GM18507 (cell line): ENCODE measurements around the gene OR10Z1.

Experiments
- DNase-seq: peaks from one replicate; pipeline ENCODE4 v3.0.0; 2011; ENCODE audit warnings: low read depth; ENCODE audit not compliant: insufficient read length; ENCODE audit errors: extremely low spot score
- FAIRE-seq: peaks from 2 replicates; lab custom pipeline; 2011; peaks lifted over from hg19 to GRCh38; lab: Jason Lieb, UNC

Gene OR10Z1

DNA sequence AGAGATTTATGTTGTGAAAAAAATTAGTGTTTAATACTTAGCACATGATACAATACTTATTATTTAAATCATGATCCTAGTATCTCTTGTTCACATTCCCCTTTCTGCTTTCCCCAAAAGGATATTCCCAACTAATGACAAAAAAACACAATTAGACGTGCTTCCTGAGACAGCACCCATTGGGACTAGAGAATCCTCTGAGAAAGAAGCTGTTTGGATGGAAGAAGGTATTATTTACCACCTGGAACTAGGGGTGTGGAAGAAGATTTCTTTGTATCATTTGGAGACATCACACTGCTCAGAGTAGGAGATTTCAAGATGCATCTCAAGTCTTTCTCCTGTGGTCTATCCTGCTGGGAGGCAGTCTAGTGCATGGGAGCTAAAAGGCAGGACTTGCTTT, at the start of gene OR10Z1:
Gene OR10Z1 (plus strand): TSS at position 301 of the 400 bp plus-strand sequence. CDS start 1,171 bp downstream, outside the sequence.
- DNase-seq (no peak), FAIRE-seq (no peak)

GRCh38 chr1:158559696-158560095, 45.4 kb upstream of the OR10Z1 start:
- DNase-seq (no peak), FAIRE-seq (no peak)

DNA sequence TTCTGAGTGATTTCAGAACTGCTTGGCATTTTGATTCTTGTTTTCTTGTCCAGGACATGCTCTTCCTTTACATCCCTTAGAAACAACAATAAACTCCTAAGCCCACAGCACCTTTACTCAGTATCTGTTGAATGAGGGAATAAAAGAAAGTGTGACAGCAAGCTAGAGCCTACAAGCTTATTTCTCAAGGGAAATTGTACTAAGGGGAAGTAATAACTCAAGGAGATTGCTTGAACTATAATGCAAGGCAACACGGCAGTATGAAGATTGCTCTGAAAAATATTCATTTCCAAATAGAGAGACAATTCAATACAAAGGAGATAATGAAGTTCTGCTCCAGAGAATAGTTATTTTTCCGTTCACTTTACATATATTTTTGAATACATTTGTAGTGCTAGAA, 41.2 kb upstream of the OR10Z1 start:
- DNase-seq (no peak), FAIRE-seq (no peak)

- DNase-seq (no peak), FAIRE-seq (no peak)
These were observed 40.5 kb upstream of the OR10Z1 start for GRCh38 chr1:158564608-158565007.

GRCh38 chr1:158570480-158570879, 34.6 kb upstream of the OR10Z1 start, which contains the start of gene OR6P1:
TSS of gene OR6P1 (minus strand) at chr1:158570580. CDS start at chr1:158563604, 6,976 bp downstream.
- FAIRE-seq: no peak

GRCh38 chr1:158572226-158572625, 32.8 kb upstream of the OR10Z1 start:
- FAIRE-seq: no peak
- DNase-seq: no peak

More at GRCh38 chr1:158570480-158570879, 34.6 kb upstream of the OR10Z1 start, which contains the start of gene OR6P1:
- no peak for DNase-seq

DNA sequence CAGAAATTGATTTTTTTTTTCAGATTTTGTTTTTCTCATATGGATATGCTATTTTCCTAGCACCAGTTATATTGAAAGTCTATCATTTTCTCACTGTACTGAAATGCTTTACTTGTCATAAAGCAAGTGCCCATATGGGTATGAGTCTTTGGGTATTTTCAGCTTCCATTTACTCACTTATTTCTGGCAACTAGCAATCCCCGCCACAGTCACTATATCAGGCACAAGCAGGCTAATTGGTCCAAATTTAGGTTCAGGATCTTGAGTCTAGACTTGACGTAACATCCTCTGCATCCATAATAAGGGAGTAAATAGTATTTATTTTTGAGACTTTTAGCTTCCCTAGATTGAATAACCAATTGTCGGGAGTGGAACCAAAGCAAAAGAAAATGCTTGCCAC, 27.5 kb upstream of the OR10Z1 start:
- DNase-seq (no peak), FAIRE-seq (no peak)

DNA sequence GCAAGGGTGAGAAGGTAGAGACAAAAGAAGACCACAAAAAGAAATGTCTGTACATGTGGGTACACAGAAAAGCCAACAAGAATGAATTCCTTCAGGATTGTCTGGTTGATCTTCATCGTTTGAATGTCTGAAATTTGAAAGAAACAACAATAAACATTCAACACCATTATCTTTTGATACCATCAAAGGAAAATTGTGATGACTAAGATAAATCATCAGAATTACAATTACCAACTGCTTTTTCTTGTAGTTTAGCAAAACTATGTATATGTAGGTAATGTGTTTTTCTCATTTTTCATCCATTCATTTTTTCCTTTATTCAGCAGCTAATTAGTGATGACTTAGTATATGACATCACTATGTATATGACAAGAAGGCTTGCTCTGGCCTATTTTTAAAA, 25.3 kb upstream of the OR10Z1 start, which contains the start of gene OR10X1:
Gene OR10X1 (minus strand): TSS at position 167 of the 400 bp plus-strand sequence. CDS start 0 bp downstream, at position 167.
- no peak for DNase-seq
- no peak for FAIRE-seq

GRCh38 chr1:158583962-158584361, 21.1 kb upstream of the OR10Z1 start:
- no peak for DNase-seq
- FAIRE-seq: no peak

- FAIRE-seq (no peak), DNase-seq (no peak)
These were observed 18.1 kb upstream of the OR10Z1 start for GRCh38 chr1:158586942-158587341.

GRCh38 chr1:158600735-158601134, 4.3 kb upstream of the OR10Z1 start:
- no peak for FAIRE-seq
- no peak for DNase-seq

GRCh38 chr1:158607296-158607695, 2.2 kb downstream of the OR10Z1 start:
- FAIRE-seq: no peak
- DNase-seq: no peak

GRCh38 chr1:158611916-158612315, 6.8 kb downstream of the OR10Z1 start:
- DNase-seq (no peak), FAIRE-seq (peak; percentile 39)

DNA sequence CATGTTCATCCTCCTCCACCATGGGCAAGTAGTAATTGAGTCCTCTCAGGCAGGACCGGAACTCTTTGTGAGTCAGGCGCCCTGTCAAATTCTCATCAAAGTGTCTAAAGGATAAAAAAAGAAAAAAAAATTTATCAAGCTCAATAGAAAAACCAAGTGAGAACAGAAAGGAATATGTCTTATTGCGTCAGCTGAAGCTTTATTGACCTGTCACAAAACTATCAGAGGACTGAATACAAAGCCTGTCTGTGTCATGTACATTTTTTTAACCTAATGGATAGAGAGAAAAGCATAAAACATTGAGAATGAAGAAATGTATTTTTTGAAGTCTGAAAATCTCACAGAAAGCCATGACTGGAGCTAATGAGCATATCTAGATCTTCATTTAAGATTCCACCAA, 8.7 kb downstream of the OR10Z1 start:
- no peak for FAIRE-seq
- no peak for DNase-seq

DNA sequence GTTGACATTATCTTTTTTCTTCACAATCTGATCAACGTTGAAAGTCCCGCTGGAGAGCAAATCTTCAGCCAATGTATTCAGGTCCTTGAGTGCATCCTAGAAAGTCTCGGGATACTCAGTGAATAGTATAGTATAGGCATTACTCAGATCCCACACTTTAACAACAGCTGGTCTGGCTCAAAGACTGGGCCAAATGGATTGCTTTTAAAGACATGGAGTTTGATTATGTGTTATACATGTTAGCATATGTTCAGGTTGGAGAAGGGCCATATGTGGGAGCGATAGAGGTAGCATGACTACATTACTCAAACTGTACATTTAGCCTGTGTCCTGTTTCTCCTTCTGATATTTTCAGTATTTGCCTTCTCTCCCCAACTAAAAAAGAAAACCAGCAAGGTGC, 33.1 kb downstream of the OR10Z1 start:
- DNase-seq (no peak), FAIRE-seq (no peak)

DNA sequence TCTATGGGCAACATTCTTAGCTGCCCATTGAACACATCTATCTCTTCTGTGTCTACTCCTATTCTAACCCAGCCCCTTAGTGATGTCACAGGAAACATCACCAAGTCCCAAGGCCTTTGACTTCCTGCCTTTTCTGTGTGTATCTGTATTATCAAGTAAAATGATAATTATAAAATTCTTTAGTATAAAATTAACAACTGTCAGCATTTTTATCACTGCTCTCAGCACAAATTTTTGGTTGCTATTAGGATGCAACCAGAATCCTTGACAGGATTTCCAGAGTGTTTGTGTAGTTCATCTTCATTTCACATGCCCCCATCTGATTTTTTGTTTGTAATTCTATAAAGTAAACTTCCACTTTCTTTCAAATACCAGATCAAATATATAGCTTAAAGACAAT, 33.8 kb downstream of the OR10Z1 start:
- DNase-seq (no peak), FAIRE-seq (no peak)

- FAIRE-seq (no peak), DNase-seq (no peak)
These were observed 39.4 kb downstream of the OR10Z1 start for GRCh38 chr1:158644449-158644848.

GRCh38 chr1:158646465-158646864, 41.4 kb downstream of the OR10Z1 start:
- no peak for FAIRE-seq
- DNase-seq: no peak

DNA sequence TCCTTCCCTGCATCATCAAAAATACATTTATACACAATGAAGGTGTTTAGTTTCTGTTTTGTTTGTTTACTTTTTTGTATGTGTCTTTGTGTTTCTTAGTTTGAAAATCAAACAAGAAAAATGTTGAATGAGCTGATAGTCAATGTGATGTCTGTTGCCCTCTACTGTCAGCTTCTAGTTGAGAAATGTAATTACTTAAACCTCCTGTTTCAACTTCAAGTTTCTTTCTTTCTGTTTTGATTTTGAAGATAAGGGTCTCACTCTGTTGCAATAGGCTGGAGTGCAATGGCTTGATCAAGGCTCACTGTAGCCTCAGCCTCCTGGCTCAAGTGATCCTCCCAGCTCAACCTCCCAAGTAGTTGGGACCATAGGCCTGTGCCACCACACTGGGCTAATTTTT, 44.0 kb downstream of the OR10Z1 start:
- no peak for FAIRE-seq
- DNase-seq: no peak

DNA sequence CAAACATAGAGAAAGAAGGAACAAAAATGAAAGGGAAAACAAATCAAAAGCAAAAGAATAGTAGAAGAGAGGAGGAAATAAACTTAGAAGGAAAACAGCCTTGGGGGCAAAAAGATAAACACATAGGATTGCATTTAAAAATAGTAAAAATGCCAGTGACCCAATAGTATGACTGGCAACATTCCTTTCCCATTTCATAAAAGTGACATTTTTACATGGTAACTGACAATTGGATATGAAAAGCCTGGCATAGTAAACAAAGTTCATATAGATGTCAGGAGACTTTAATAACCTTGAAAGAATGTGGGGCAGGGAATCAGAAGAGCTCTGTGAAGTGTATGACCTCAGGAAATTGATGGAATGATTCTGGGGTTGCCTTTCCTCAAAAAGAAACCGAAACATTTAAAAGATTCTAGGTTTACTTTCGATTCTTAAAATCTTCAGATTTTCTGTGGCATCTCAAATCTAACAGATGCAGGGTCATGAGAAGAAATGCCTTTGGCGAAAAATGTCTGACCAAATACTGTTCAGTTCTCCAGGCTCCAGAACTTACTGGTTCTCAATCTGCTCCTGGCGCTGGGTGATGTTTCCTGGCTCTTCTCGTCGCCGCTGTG, 47.8 kb downstream of the OR10Z1 start:
- FAIRE-seq: no peak
- no peak for DNase-seq

DNA sequence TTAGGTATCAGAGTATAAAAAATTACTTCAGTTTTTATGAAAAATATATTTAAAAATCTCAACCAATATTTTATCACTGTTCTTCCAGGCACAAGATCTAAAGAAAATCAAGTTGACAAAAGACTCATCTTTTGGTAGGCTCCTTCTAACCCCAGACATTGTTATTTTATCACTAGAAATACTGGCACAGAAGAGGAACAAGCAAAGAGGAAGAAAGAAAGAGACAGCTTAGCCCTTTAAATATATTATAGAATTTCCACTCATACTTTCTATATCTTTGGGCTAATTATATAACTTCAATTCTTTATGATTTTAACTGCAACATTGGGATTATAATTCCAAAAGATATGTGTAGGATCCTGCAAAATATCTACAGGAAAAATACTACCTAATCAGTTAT, 49.0 kb downstream of the OR10Z1 start:
- FAIRE-seq (no peak), DNase-seq (no peak)

- DNase-seq: no peak
- no peak for FAIRE-seq
These were observed 49.5 kb downstream of the OR10Z1 start for GRCh38 chr1:158654571-158654970.
